ENCODE data around the gene PABPC1L2B.
"Not testable (repeated sequence)": the region's sequence is repeated elsewhere in the genome, so short reads cannot be mapped to it uniquely, and the experiment has no call there.

Gene PABPC1L2B

DNA sequence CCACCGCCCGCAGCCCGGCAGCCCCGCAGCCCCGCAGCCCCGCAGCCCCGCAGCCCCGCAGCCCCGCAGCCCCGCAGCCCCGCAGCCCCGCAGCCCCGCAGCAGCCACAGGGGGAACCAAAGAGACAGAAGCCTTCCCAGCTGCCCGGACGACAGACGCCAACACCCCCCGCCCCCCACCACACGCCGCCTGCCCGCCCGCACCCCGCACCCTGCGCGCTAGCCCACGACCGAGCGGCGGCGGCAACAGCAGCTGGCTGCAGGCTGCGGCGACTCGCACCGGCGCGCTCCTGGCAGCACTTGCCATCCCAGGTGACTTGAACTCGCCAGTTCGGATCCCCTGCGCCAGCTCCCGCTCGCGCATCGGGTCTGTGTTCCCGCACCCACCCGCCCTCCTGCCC is at the start of gene PABPC1L2B:
PABPC1L2B (plus strand) TSS at position 207 of the 400 bp plus-strand sequence. CDS start 704 bp downstream, outside the sequence.
- H3K27me3 ChIP-seq (ENCODE audit: control insufficient read depth, low read length); H3K9me2 ChIP-seq (replicated peaks; ENCODE audit: control insufficient read depth, low read length); H4K20me1 ChIP-seq (ENCODE audit: control insufficient read depth, insufficient read depth, low read depth, low read length); H3K4me3 ChIP-seq (ENCODE audit: low read length); H3K9me3 ChIP-seq (ENCODE audit: control insufficient read depth, insufficient read depth, low read length); H3K36me3 ChIP-seq (ENCODE audit: control insufficient read depth, low read length); H3K79me2 ChIP-seq (ENCODE audit: control insufficient read depth, low read length); H3K4me1 ChIP-seq (ENCODE audit: control insufficient read depth, low read length); H3K4me2 ChIP-seq (ENCODE audit: low read length); H3K27ac ChIP-seq (ENCODE audit: low read depth, low read length); H3F3A ChIP-seq (ENCODE audit: control insufficient read depth, insufficient read depth): not testable (repeated sequence)

DNA sequence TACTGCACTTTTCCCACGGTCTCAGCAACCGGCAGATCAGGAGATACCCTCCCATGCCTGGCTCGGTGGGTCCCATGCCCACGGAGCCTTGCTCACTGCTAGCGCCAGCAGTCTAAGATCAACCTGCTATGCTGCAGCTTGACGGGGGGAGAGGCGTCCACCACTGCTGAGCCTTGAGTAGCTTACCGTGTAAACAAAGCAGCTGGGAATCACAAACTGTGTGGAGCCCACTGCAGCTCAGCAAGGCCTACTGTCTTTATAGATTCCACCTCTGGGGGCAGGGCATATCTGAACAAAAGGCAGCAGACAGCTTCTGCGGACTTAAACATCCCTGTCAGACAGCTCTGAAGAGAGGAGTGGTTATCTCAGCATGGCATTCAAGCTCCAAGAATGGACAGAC is 42.8 kb upstream of the PABPC1L2B start:
- not testable (repeated sequence) for H3K4me2 ChIP-seq (ENCODE audit: low read length); H3K4me1 ChIP-seq (ENCODE audit: control insufficient read depth, low read length); H3F3A ChIP-seq (ENCODE audit: control insufficient read depth, insufficient read depth); H3K27me3 ChIP-seq (ENCODE audit: control insufficient read depth, low read length); H3K36me3 ChIP-seq (ENCODE audit: control insufficient read depth, low read length); H4K20me1 ChIP-seq (ENCODE audit: control insufficient read depth, insufficient read depth, low read depth, low read length); H3K4me3 ChIP-seq (ENCODE audit: low read length); H3K27ac ChIP-seq (ENCODE audit: low read depth, low read length); H3K9me3 ChIP-seq (ENCODE audit: control insufficient read depth, insufficient read depth, low read length); H3K79me2 ChIP-seq (ENCODE audit: control insufficient read depth, low read length); H3K9me2 ChIP-seq (replicated peaks; ENCODE audit: control insufficient read depth, low read length)

DNA sequence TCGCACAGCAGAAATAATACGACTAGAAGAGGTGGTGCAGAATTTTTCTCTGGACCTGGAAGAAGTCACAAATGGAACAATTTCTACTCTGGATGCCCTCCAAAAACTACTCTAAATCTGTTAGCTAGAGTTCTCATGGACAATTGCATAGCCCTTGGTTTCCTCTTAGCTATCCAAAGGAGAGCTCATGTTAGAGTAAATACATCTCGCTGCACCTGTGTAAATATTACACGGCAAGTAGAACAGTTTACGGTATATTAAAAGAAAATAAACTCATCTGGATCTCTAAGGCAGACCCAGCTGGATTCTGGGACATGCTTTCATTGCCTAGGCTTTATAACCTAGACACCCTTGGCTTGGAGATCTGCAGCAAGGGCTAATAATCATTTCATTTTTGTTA is 30.9 kb upstream of the PABPC1L2B start:
- not testable (repeated sequence) for H3F3A ChIP-seq (ENCODE audit: control insufficient read depth, insufficient read depth); H3K4me1 ChIP-seq (ENCODE audit: control insufficient read depth, low read length); H3K9me2 ChIP-seq (replicated peaks; ENCODE audit: control insufficient read depth, low read length); H3K9me3 ChIP-seq (ENCODE audit: control insufficient read depth, insufficient read depth, low read length); H3K27me3 ChIP-seq (ENCODE audit: control insufficient read depth, low read length); H3K27ac ChIP-seq (ENCODE audit: low read depth, low read length); H3K4me2 ChIP-seq (ENCODE audit: low read length); H3K4me3 ChIP-seq (ENCODE audit: low read length); H4K20me1 ChIP-seq (ENCODE audit: control insufficient read depth, insufficient read depth, low read depth, low read length); H3K36me3 ChIP-seq (ENCODE audit: control insufficient read depth, low read length); H3K79me2 ChIP-seq (ENCODE audit: control insufficient read depth, low read length)

GRCh38 chrX:72974885-72975284 is 27.9 kb upstream of the PABPC1L2B start:
- H3K4me3 ChIP-seq (ENCODE audit: low read length); H3K9me3 ChIP-seq (ENCODE audit: control insufficient read depth, insufficient read depth, low read length); H3K9me2 ChIP-seq (replicated peaks; ENCODE audit: control insufficient read depth, low read length); H3K79me2 ChIP-seq (ENCODE audit: control insufficient read depth, low read length); H4K20me1 ChIP-seq (ENCODE audit: control insufficient read depth, insufficient read depth, low read depth, low read length); H3K27me3 ChIP-seq (ENCODE audit: control insufficient read depth, low read length); H3F3A ChIP-seq (ENCODE audit: control insufficient read depth, insufficient read depth); H3K36me3 ChIP-seq (ENCODE audit: control insufficient read depth, low read length); H3K27ac ChIP-seq (ENCODE audit: low read depth, low read length); H3K4me2 ChIP-seq (ENCODE audit: low read length); H3K4me1 ChIP-seq (ENCODE audit: control insufficient read depth, low read length): not testable (repeated sequence)

DNA sequence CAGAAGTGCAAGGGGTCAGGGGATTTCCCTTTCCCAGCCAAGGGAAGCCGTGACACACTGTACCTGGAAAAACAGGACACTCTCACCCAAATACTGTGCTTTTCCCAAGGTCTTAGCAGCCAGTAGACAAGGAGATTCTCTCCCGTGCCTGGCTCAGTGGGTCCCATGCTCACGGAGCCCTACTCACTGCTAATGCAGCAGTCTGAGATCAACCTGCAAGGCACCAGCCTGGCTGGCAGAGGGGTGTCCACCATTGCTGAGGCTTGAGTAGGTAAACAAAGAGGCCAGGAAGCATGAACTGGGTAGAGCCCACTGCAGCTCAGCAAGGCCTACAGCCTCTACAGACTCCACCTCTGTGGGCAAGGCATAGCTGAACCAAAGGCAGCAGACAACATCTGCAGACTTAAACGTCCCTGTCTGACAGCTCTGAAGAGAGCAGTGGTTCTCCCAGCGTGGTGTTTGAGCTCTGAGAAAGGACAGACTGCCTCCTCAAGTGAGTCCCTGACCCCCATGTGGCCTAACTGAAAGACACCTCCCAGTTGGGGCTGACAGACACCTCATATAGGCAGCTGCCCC is 21.8 kb upstream of the PABPC1L2B start:
- H3K27me3 ChIP-seq (ENCODE audit: control insufficient read depth, low read length); H3K27ac ChIP-seq (ENCODE audit: low read depth, low read length); H3K36me3 ChIP-seq (ENCODE audit: control insufficient read depth, low read length); H3K79me2 ChIP-seq (ENCODE audit: control insufficient read depth, low read length); H3K4me1 ChIP-seq (ENCODE audit: control insufficient read depth, low read length); H3K9me2 ChIP-seq (replicated peaks; ENCODE audit: control insufficient read depth, low read length); H3K4me3 ChIP-seq (ENCODE audit: low read length); H3F3A ChIP-seq (ENCODE audit: control insufficient read depth, insufficient read depth); H3K9me3 ChIP-seq (ENCODE audit: control insufficient read depth, insufficient read depth, low read length); H4K20me1 ChIP-seq (ENCODE audit: control insufficient read depth, insufficient read depth, low read depth, low read length); H3K4me2 ChIP-seq (ENCODE audit: low read length): not testable (repeated sequence)

GRCh38 chrX:73004032-73004431 is 1.3 kb downstream of the PABPC1L2B start:
- not testable (repeated sequence) for H3K4me3 ChIP-seq (ENCODE audit: low read length); H3K4me2 ChIP-seq (ENCODE audit: low read length); H3K4me1 ChIP-seq (ENCODE audit: control insufficient read depth, low read length); H3K9me3 ChIP-seq (ENCODE audit: control insufficient read depth, insufficient read depth, low read length); H3K79me2 ChIP-seq (ENCODE audit: control insufficient read depth, low read length); H4K20me1 ChIP-seq (ENCODE audit: control insufficient read depth, insufficient read depth, low read depth, low read length); H3K36me3 ChIP-seq (ENCODE audit: control insufficient read depth, low read length); H3K9me2 ChIP-seq (replicated peaks; ENCODE audit: control insufficient read depth, low read length); H3K27ac ChIP-seq (ENCODE audit: low read depth, low read length); H3F3A ChIP-seq (ENCODE audit: control insufficient read depth, insufficient read depth); H3K27me3 ChIP-seq (ENCODE audit: control insufficient read depth, low read length)
